HUES48 (cell line): ENCODE measurements around the gene SDF4.

ENCODE experiments used
- H3K27ac ChIP-seq: one replicate; pipeline ENCODE4 v1.7.0; 2013; ENCODE audit warnings: low read depth, low read length, inconsistent platforms
- H3K27me3 ChIP-seq: 2 replicates; pipeline ENCODE4 v1.6.1; 2013; ENCODE audit warnings: mild to moderate bottlenecking, low read length; ENCODE audit not compliant: control insufficient read depth, insufficient read depth
- H3K36me3 ChIP-seq: 2 replicates; pipeline ENCODE4 v1.6.1; 2013; ENCODE audit warnings: low read length; ENCODE audit not compliant: control insufficient read depth, insufficient read depth
- H3K4me1 ChIP-seq: 2 replicates; pipeline ENCODE4 v1.6.1; 2013; ENCODE audit warnings: mild to moderate bottlenecking, low read length; ENCODE audit not compliant: control insufficient read depth, insufficient read depth
- H3K4me3 ChIP-seq: 2 replicates; pipeline ENCODE4 v1.5.1; 2013; ENCODE audit warnings: mild to moderate bottlenecking, low read depth, low read length
- H3K9ac ChIP-seq: 2 replicates; pipeline ENCODE4 v1.6.1; 2013; ENCODE audit warnings: mild to moderate bottlenecking, low read depth, low read length, moderate library complexity
- H3K9me3 ChIP-seq: 2 replicates; pipeline ENCODE4 v1.6.1; 2013; ENCODE audit warnings: low read length; ENCODE audit not compliant: control insufficient read depth, insufficient read depth

SDF4 gene

GRCh38 chr1:1231400-1232207, at the start of gene SDF4:
Gene SDF4 (minus strand): TSS chr1:1232001. CDS start chr1:1228772, 3,229 bp downstream.
- H3K27me3 ChIP-seq = no peaks in the 10 kb centered on the region
- peak within 1 kb of the TSS; percentile 69 for H3K9ac ChIP-seq
- H3K36me3 ChIP-seq = peaks cover 34% of the 10 kb centered on the region
- no peaks in the 10 kb centered on the region for H3K9me3 ChIP-seq
- H3K4me1 ChIP-seq = no peaks in the 10 kb centered on the region
- H3K27ac ChIP-seq = peak within 1 kb of the TSS; percentile 76
- H3K4me3 ChIP-seq = peak within 1 kb of the TSS; percentile 89

- H3K9ac ChIP-seq = no peak overlapping the region
- no peaks in the 10 kb centered on the region for H3K36me3 ChIP-seq
- H3K4me1 ChIP-seq = no peaks in the 10 kb centered on the region
- H3K27me3 ChIP-seq = no peaks in the 10 kb centered on the region
- H3K27ac ChIP-seq = no peak overlapping the region
- H3K9me3 ChIP-seq = no peaks in the 10 kb centered on the region
- no peak overlapping the region for H3K4me3 ChIP-seq
Observed at GRCh38 chr1:1280782-1281481, 49.1 kb upstream of the SDF4 start.

GRCh38 chr1:1279028-1279427, 47.2 kb upstream of the SDF4 start:
- Histone ChIP-seq H3K9ac (no peak overlapping the region), H3K27me3 (no peaks in the 10 kb centered on the region; the same call in 1 of the 2 replicates), H3K36me3 (no peaks in the 10 kb centered on the region), H3K9me3 (no peaks in the 10 kb centered on the region), H3K4me3 (no peak overlapping the region), H3K4me1 (no peaks in the 10 kb centered on the region), H3K27ac (no peak overlapping the region)

GRCh38 chr1:1278620-1279019, 46.8 kb upstream of the SDF4 start:
- no peak overlapping the region for H3K27ac ChIP-seq
- no peaks in the 10 kb centered on the region for H3K9me3 ChIP-seq
- no peaks in the 10 kb centered on the region; the same call in 1 of the 2 replicates for H3K27me3 ChIP-seq
- H3K9ac ChIP-seq = no peak overlapping the region
- H3K4me1 ChIP-seq = no peaks in the 10 kb centered on the region
- H3K4me3 ChIP-seq = no peak overlapping the region
- H3K36me3 ChIP-seq = no peaks in the 10 kb centered on the region

GRCh38 chr1:1275836-1276235, 44.0 kb upstream of the SDF4 start:
- H3K27me3 ChIP-seq = no peaks in the 10 kb centered on the region; the same call in 1 of the 2 replicates
- no peaks in the 10 kb centered on the region for H3K9me3 ChIP-seq
- H3K9ac ChIP-seq = no peak overlapping the region
- no peaks in the 10 kb centered on the region for H3K4me1 ChIP-seq
- H3K27ac ChIP-seq = no peak overlapping the region
- no peak overlapping the region for H3K4me3 ChIP-seq
- H3K36me3 ChIP-seq = peaks cover 7% of the 10 kb centered on the region; the same call in 1 of the 2 replicates

- Histone ChIP-seq H3K9ac (no peak overlapping the region), H3K36me3 (peaks cover 7% of the 10 kb centered on the region; the same call in 1 of the 2 replicates), H3K27me3 (no peaks in the 10 kb centered on the region; the same call in 1 of the 2 replicates), H3K27ac (no peak overlapping the region), H3K9me3 (no peaks in the 10 kb centered on the region), H3K4me1 (no peaks in the 10 kb centered on the region), H3K4me3 (no peak overlapping the region)
Observed at GRCh38 chr1:1274931-1275431, 43.2 kb upstream of the SDF4 start.

GRCh38 chr1:1274299-1274930, 42.6 kb upstream of the SDF4 start:
- H3K9ac ChIP-seq = no peak overlapping the region

GRCh38 chr1:1273512-1274298, 41.9 kb upstream of the SDF4 start, which contains the start of gene UBE2J2:
Gene UBE2J2 (minus strand): TSS chr1:1273854. CDS start chr1:1267992, 5,862 bp downstream.
- Histone ChIP-seq H3K4me1 (no peaks in the 10 kb centered on the region), H3K36me3 (peaks cover 7% of the 10 kb centered on the region; the same call in 1 of the 2 replicates), H3K27me3 (no peaks in the 10 kb centered on the region; the same call in 1 of the 2 replicates), H3K9ac (peak within 1 kb of the TSS; percentile 85), H3K4me3 (peak within 1 kb of the TSS; percentile 73), H3K27ac (peak within 1 kb of the TSS; percentile 77), H3K9me3 (no peaks in the 10 kb centered on the region)

More at GRCh38 chr1:1274299-1274930, 42.6 kb upstream of the SDF4 start:
- Histone ChIP-seq H3K27ac (no peak overlapping the region), H3K9me3 (no peaks in the 10 kb centered on the region), H3K4me1 (no peaks in the 10 kb centered on the region), H3K36me3 (peaks cover 7% of the 10 kb centered on the region; the same call in 1 of the 2 replicates), H3K27me3 (no peaks in the 10 kb centered on the region; the same call in 1 of the 2 replicates), H3K4me3 (peak overlapping the region; percentile 73)

GRCh38 chr1:1273209-1273511, 41.4 kb upstream of the SDF4 start:
- Histone ChIP-seq H3K4me3 (peak overlapping the region; percentile 73), H3K9me3 (no peaks in the 10 kb centered on the region), H3K4me1 (no peaks in the 10 kb centered on the region), H3K36me3 (peaks cover 8% of the 10 kb centered on the region), H3K27me3 (no peaks in the 10 kb centered on the region; the same call in 1 of the 2 replicates), H3K9ac (peak overlapping the region; percentile 85), H3K27ac (peak overlapping the region; percentile 77)
